Measurements from ENCODE around the gene LEP.
"Not testable (repeated sequence)": the region's sequence is repeated elsewhere in the genome, so short reads cannot be mapped to it uniquely, and the experiment has no call there.

The LEP gene

GRCh38 chr7:128274884-128275603 is 34.0 kb downstream of the LEP start:
- DNase-seq, result no peak

- no peak for DNase-seq
Measured at GRCh38 chr7:128275681-128276080, 34.6 kb downstream of the LEP start.

GRCh38 chr7:128278366-128278765 is 37.3 kb downstream of the LEP start:
- DNase-seq, result no peak

GRCh38 chr7:128279124-128279713 is 38.1 kb downstream of the LEP start:
- no peak for DNase-seq

- not testable (repeated sequence) for DNase-seq
Measured at GRCh38 chr7:128280451-128280850, 39.4 kb downstream of the LEP start.

GRCh38 chr7:128281605-128282380 is 40.7 kb downstream of the LEP start:
- DNase-seq, result no peak

- no peak for DNase-seq
Measured at GRCh38 chr7:128284102-128284501, 43.0 kb downstream of the LEP start.

GRCh38 chr7:128287556-128287955 is 46.5 kb downstream of the LEP start:
- DNase-seq, result no peak

- not testable (repeated sequence) for DNase-seq
Measured at GRCh38 chr7:128298004-128298403, 56.9 kb downstream of the LEP start.

- no peak for DNase-seq
Measured at GRCh38 chr7:128299109-128299607, 58.1 kb downstream of the LEP start.

GRCh38 chr7:128302139-128302538 is 61.1 kb downstream of the LEP start:
- no peak for DNase-seq

GRCh38 chr7:128303133-128303532 is 62.1 kb downstream of the LEP start:
- DNase-seq, result no peak

GRCh38 chr7:128303643-128304042 is 62.6 kb downstream of the LEP start:
- DNase-seq, result no peak

- no peak for DNase-seq
Measured at GRCh38 chr7:128304212-128304611, 63.1 kb downstream of the LEP start.

GRCh38 chr7:128307061-128307460 is 66.0 kb downstream of the LEP start:
- DNase-seq, result no peak

Measured in stimulated activated CD4-positive, alpha-beta T cell treated with anti-CD3 and anti-CD28 coated beads, Interleukin-15, amount 100 ng/mL, for 24 hours (primary cell).